Naive thymus-derived CD8-positive, alpha-beta T cell (primary cell): ENCODE results near the gene SMIM1. TPM values are rescaled to one million over a fixed set of nuclear protein-coding genes. Genes with fewer than 3 reads are reported as not detected.
A peak's percentile ranks its signal among the peaks of the same experiment; 100 is the strongest.
"Not testable (repeated sequence)": the region's sequence is repeated elsewhere in the genome, so short reads cannot be mapped to it uniquely, and the experiment has no call there.

Experiments used
- ATAC-seq, 2 donors: fragments of 150-1000 bp; cut with Tn5 transposase in 1 of 2; sonication (Bioruptor Pico), chemical (Tn5 transposase) in 1 of 2; 1 replicate in 1 of 2; 2 replicates in 1 of 2; pipeline ENCODE4 v1.10.0; 2021; ENCODE audit warnings: mild to moderate bottlenecking in 2 of 2, moderate library complexity in 2 of 2
- POLR2A ChIA-PET: fragments of 350-600 bp; sonication (Branson Sonifier 250); formaldehyde crosslinking; loops from one replicate; lab custom pipeline; 2021; ENCODE audit warnings: antibody characterized with exemption; lab: Charles Lee
- DNase-seq, 10 donors: peaks; one replicate each; pipeline versions ENCODE4 v3.0.0 to v3.0.0-alpha.2; 2020 to 2022
- H3K27ac Mint-ChIP-seq, 10 donors: one replicate each; pipeline ENCODE4 v1.8.0; 2020 to 2022; ENCODE audit warnings: mild to moderate bottlenecking in 10 of 10, mixed read lengths in 10 of 10, moderate library complexity in 4 of 10, inconsistent platforms in 1 of 10
- H3K27me3 Mint-ChIP-seq, 5 donors: one replicate each; pipeline ENCODE4 v1.8.0; 2021 to 2022; ENCODE audit warnings: mixed read lengths in 5 of 5
- H3K36me3 Mint-ChIP-seq, 3 donors: one replicate each; pipeline ENCODE4 v1.8.0; 2020 to 2022; ENCODE audit warnings: mixed read lengths in 3 of 3, mild to moderate bottlenecking in 2 of 3, inconsistent platforms in 1 of 3
- H3K4me1 Mint-ChIP-seq, 4 donors: one replicate each; pipeline ENCODE4 v1.8.0; 2021 to 2022; ENCODE audit warnings: mixed read lengths in 4 of 4
- H3K4me3 Mint-ChIP-seq, 10 donors: one replicate each; pipeline ENCODE4 v1.8.0; 2020 to 2022; ENCODE audit warnings: mild to moderate bottlenecking in 10 of 10, mixed read lengths in 10 of 10, moderate library complexity in 6 of 10, inconsistent platforms in 1 of 10
- H3K9me3 Mint-ChIP-seq, 9 donors: one replicate each; pipeline ENCODE4 v1.8.0; 2020 to 2022; ENCODE audit warnings: mixed read lengths in 9 of 9, mild to moderate bottlenecking in 3 of 9, inconsistent platforms in 1 of 9, moderate library complexity in 1 of 9
- polyA plus RNA-seq, 3 donors: library from polyadenylated mRNA; unstranded; fragments of 300-500 nt; fragmentation: Illumina TruSeq; gene quantifications; one replicate each; pipeline ENCODE4 v1.2.3, GENCODE V29; 2021
- total RNA-seq, 8 experiments: library from RNA in 2 of 8; stranded (reverse) in 2 of 8; gene quantifications; one replicate each; pipeline ENCODE4 v1.2.3 and lab custom pipeline; 2021 to 2026

The SMIM1 gene, protein sequence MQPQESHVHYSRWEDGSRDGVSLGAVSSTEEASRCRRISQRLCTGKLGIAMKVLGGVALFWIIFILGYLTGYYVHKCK
- 1 to 10 TPM; 2.8 to 5.7 TPM for total RNA-seq
- 1 to 10 TPM; 1.3 to 2.3 (median 1.4) TPM for polyA plus RNA-seq
- 0 to 1.7 (median 0.87) reads per million in 6 experiments for total RNA-seq (lab: John Stamatoyannopoulos, UW)

DNA sequence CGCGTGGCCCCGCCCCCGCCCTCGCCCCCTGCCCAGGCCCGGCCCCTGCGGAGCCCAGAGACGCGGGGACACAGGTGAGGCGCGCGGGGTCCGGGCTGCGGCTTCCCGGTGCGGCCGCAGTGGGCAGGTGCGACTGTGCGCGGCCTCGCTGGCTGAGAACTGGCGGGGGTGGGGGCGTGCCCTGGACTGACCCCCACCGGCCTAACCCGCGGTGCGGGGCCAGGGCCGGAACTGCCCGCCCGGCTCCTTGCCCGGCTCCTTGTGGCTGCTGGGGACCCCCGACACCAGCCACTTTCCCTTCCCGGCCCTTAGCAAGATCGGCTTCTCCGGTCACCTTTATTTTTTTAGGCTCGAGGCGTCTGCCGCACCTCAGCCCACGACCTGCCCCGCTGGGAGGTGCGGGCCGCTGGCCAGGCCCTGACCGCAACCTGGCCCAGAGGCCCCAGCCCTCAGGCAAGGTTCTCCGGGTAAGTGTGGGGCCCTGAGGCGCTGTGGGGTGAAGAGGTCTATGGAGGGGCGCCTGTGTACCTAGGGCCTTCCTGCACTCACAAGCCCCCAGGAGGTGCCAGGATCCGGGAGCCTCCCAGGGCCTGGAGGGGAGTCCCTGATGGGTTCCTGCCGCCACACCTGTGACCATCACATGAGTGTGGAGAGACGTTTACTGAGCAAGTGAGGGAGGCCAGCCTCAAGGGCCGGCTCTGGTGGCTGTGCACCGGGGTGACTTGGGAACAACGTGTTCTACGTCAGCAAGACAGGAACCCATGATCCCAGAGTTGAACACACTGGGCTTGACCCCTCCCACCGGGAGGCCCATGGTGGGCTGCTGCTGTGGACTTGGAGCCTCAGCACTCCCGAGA is at the start of gene SMIM1:
Gene SMIM1, plus strand, starts transcription at position 35 of the 857 bp plus-strand sequence. CDS start 2,625 bp downstream, outside the sequence.
- H3K27me3 Mint-ChIP-seq, result no peaks in the 10 kb centered on the region
- POLR2A ChIA-PET, result no interaction called here
- no peaks in the 10 kb centered on the region for H3K9me3 Mint-ChIP-seq
- H3K4me1 Mint-ChIP-seq, result peaks cover 9 to 29% (median 22%) of the 10 kb centered on the region in 4 donors
- H3K36me3 Mint-ChIP-seq, result no peaks in the 10 kb centered on the region
- peak within 1 kb of the TSS in 6 of 10 donors; percentile 19 to 71 (median 60) for H3K27ac Mint-ChIP-seq
- DNase-seq (peak in 3 of 10 donors; percentile 9 to 58 (median 21)), ATAC-seq (peak in 1 of 2 donors; percentile 11)
- H3K4me3 Mint-ChIP-seq, result peak within 1 kb of the TSS; percentile 69 to 82 (median 76)

DNA sequence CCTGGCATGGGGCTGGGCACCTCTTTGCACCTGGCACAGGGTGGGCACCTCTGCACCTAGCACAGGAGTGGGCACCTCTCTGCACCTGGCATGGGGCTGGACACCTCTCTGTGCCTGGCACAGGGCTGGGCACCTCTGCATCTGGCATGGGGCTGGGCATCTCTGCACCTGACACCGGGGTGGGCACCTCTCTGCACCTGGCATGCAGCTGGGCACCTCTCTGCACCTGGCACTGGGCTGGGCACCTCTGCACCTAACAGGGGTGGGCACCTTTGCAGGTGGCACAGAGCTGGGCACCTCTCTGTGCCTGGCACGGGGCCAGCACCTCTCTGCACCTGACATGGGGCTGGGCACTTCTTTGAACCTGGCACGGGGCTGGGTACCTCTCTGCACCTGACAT is 49.7 kb upstream of the SMIM1 start:
- H3K9me3 Mint-ChIP-seq, result no peaks in the 10 kb centered on the region
- no peaks in the 10 kb centered on the region for H3K36me3 Mint-ChIP-seq
- no peak for ATAC-seq
- peaks cover 0 to 2% (median under 1%) of the 10 kb centered on the region in 4 donors for H3K4me1 Mint-ChIP-seq
- H3K4me3 Mint-ChIP-seq, result no peak overlapping the region
- H3K27me3 Mint-ChIP-seq, result peaks cover 0 to 17% (median 3%) of the 10 kb centered on the region in 5 donors
- no peak for DNase-seq
- peak overlapping the region in 1 of 10 donors; percentile 44 for H3K27ac Mint-ChIP-seq
- POLR2A ChIA-PET, result no interaction called here

DNA sequence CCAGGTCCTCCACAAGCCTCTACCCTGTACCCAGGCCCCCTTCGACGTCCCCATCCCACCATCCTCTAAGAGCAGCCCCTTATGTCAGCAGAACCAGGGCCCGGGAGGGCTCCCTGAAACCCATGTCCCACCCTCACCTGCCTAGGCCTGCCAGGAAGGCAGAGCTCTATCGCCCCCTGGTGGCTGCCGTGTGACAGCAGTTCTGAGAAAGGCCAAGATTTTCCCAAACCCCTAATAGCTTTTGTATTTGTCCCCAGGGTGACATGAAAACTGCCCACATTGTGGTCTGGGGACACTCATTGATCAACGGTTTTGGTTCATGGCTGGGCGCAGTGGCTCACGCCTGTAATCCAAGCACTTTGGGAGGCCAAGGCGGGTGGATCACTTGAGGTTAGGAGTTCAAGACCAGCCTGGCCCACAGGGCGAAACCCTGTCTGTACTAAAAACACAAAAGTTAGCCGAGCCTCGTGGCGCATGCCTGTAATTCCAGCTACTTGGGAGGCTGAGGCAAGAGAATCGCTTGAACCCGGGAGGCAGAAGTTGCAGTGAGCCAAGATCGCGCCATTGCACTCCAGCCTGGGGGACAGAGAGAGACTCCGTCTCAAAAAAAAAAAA is 48.0 kb upstream of the SMIM1 start:
- H3K36me3 Mint-ChIP-seq, POLR2A ChIA-PET: not testable (repeated sequence)
- H3K27ac Mint-ChIP-seq, result peak overlapping the region in 1 of 10 donors; percentile 19

DNA sequence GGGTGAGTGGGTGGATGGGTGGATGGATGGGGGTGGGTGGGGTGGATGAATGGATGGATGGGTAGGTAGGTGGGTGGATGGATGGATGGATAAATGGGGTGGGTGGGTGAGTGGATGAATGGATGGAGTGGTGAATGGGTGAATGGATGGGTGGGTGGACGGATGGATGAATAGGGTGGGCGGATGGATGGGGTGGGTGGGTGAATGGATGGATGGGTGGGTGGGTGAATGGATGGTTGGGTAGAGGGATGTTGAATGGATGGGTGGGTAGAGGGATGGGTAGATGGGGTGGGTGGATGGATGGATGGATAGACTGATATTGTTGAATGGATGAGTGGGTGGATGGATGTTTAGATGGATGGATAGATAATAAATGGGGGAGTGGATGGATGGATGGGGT is 47.2 kb upstream of the SMIM1 start:
- Mint-ChIP-seq H3K9me3 (peaks cover 0 to 2% (median 0%) of the 10 kb centered on the region in 9 donors), H3K27me3 (peaks cover 2 to 29% (median 10%) of the 10 kb centered on the region in 5 donors), H3K27ac (no peak overlapping the region), H3K4me1 (peaks cover 0 to 2% (median under 1%) of the 10 kb centered on the region in 4 donors), H3K4me3 (no peak overlapping the region), H3K36me3 (no peaks in the 10 kb centered on the region)
- POLR2A ChIA-PET, result no interaction called here
- DNase-seq (no peak), ATAC-seq (no peak)

More for the DNA sequence above, 48.0 kb upstream of the SMIM1 start:
- ATAC-seq (peak; percentile 68 to 75), DNase-seq (peak; percentile 46 to 87 (median 75))
- H3K4me3 Mint-ChIP-seq, H3K9me3 Mint-ChIP-seq, H3K4me1 Mint-ChIP-seq: not testable (repeated sequence)
- H3K27me3 Mint-ChIP-seq, result peaks cover 2 to 29% (median 10%) of the 10 kb centered on the region in 5 donors

DNA sequence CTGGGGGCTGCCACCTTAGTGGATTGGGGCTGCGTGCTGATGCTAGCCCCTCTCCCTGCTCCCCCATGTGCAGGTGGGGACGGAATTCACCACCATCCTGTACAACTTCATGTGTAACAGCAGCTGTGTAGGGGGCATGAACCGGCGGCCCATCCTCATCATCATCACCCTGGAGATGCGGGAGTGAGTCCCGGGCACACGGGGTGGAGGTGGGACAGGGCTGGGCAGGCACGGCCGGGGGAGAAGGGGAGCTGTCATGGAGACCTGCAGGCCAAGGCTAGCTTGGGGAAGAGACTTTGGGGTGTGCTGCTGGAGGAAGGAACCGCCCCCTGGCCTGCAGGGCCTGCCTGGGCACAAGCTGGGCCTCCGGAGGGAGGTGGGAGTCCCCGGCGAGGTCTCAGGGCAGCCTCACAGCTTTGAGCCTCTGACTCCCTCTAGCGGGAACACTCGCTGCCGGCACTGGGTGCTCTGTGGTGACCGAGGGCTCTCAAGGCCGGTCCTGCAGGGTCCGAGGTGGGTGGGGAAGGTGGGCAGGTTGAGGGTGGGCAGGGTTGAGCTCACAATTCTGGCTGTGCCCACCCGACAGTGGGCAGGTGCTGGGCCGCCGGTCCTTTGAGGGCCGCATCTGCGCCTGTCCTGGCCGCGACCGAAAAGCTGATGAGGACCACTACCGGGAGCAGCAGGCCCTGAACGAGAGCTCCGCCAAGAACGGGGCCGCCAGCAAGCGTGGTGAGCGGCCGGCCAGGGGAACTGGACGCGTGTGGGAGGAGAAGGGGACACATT is 45.3 kb upstream of the SMIM1 start:
- POLR2A ChIA-PET, result no interaction called here
- H3K27me3 Mint-ChIP-seq, result peaks cover 2 to 31% (median 10%) of the 10 kb centered on the region in 5 donors
- H3K4me3 Mint-ChIP-seq, result no peak overlapping the region
- H3K36me3 Mint-ChIP-seq, result no peaks in the 10 kb centered on the region
- DNase-seq, result no peak
- no peak for ATAC-seq
- H3K27ac Mint-ChIP-seq, result peak overlapping the region in 1 of 10 donors; percentile 53
- H3K9me3 Mint-ChIP-seq, result peaks cover 0 to 2% (median 0%) of the 10 kb centered on the region in 9 donors
- peaks cover 0 to 2% (median 0%) of the 10 kb centered on the region in 4 donors for H3K4me1 Mint-ChIP-seq

DNA sequence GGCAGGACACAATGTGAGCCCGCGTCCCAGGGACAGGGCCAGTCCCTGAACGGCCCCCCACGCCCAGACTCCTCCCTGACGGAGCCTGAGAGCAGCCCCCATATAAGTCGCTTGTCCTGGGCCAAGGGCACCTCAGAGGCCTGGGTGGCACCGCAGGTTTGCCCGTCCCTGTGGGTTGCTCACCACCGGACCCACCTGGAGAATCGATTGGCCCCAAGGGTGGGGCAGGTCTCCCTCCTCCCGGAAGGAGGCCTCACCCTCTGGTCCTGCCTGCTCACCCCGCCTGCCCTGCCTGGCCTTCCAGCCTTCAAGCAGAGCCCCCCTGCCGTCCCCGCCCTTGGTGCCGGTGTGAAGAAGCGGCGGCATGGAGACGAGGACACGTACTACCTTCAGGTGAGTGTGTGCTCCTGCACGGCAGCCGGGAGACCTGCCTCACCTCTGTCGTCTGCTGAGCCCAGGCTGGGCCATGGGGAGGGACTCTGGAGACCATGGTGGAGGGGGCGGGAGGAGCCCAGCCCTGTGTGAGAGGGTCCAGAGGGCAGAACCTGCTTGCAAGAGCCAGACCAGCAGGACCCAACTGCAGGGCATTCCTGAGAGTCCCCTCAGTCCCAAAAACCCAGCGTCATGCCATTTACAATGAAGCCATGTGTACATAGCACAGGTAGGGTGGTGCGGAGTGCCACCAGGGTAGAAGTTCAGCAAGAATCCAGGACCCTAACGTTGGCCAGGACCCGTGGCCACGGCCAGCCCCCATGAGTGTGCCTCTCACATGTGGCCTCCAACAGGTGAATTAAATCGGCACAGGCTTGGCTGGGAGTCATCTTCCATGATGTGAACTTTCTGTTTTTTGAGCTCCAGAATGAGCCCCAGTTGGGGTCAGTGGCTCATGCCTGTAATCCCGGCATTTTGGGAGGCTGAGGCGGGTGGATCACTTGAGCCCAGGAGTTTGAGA is 44.4 kb upstream of the SMIM1 start:
- Mint-ChIP-seq H3K9me3 (peaks cover 0 to 2% (median 0%) of the 10 kb centered on the region in 9 donors), H3K4me1 (peaks cover 0 to 2% (median 0%) of the 10 kb centered on the region in 4 donors)
- POLR2A ChIA-PET, result no interaction called here

DNA sequence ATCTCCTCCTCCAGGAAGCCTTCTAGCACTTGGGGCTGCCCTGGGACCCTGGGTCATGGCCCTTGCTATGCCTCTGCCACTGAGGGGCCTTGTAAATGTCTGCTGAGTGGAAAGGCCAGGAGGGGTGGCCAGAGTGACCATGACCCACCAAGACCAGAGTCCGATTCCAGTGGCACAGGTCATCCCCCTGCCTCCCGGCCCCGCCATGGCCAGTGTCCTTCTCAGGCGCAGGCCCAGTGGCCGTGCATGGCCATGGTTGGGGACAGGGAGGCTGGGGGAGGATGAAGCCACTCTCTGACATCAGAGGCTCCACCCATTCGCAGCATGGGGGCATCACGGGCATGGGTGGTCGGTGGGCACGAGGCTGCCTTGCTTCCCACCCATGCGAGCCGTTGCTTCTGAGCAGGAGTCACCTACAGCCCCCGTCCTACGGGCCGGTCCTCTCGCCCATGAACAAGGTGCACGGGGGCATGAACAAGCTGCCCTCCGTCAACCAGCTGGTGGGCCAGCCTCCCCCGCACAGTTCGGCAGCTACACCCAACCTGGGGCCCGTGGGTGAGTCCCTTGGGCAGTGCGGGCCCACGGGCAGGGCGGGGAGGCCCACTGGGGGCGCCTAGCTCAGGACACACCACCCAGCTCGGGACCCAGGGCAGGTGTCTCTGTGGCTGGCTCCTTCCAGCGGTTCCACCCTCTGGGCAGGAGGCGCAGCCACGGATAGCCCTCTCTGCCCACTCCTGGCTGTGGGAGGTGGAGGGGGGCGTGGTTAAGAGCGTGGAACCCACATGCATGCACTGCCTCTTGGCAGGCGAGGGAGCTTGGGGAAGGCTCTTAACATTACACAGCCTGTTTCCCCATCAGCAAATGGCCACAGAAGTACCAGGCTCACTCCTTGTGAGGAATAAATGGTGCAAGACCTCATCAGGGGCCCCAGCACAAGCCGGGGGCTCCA is 42.7 kb upstream of the SMIM1 start:
- Mint-ChIP-seq H3K4me3 (no peak overlapping the region), H3K9me3 (peaks cover 0 to 2% (median 0%) of the 10 kb centered on the region in 9 donors), H3K27ac (no peak overlapping the region), H3K27me3 (peaks cover 2 to 25% (median 10%) of the 10 kb centered on the region in 5 donors), H3K36me3 (no peaks in the 10 kb centered on the region), H3K4me1 (no peaks in the 10 kb centered on the region)
- DNase-seq, result no peak
- POLR2A ChIA-PET, result no interaction called here
- no peak for ATAC-seq

More for the DNA sequence above, 44.4 kb upstream of the SMIM1 start:
- ATAC-seq (no peak), DNase-seq (no peak)
- no peaks in the 10 kb centered on the region for H3K36me3 Mint-ChIP-seq
- H3K27ac Mint-ChIP-seq, result no peak overlapping the region
- no peak overlapping the region for H3K4me3 Mint-ChIP-seq
- H3K27me3 Mint-ChIP-seq, result peaks cover 2 to 31% (median 10%) of the 10 kb centered on the region in 5 donors

DNA sequence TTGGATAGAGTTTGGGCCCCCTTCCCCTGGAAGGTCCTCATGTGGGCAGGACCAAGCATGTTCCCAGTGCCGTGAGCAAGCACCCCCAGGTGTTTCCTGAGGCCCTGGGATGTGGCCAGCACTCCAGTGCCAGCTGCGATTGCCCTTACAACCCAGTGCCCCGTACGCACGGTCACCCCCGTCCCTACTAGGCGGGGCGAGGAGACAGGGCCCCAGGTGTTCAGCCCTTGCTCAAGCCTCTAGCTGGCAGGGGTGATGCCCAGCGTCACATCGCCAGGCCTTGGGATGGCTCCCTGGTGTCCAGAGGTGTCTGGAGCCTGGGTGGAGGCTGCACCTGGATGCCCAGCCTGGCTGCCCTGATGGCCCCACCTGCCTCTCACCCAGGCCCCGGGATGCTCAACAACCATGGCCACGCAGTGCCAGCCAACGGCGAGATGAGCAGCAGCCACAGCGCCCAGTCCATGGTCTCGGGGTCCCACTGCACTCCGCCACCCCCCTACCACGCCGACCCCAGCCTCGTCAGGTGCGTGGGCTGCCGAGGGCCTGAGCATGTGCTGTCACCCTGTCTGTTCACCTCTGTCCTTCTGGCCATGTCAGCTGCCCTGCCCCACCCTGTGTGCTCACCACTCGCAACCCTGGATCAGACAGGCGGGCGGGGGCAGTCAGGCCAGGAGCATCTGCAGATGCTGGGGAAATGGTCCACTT is 41.9 kb upstream of the SMIM1 start:
- H3K27me3 Mint-ChIP-seq, result peaks cover 2 to 25% (median 10%) of the 10 kb centered on the region in 5 donors
- ATAC-seq (no peak), DNase-seq (no peak)
- H3K4me3 Mint-ChIP-seq, result no peak overlapping the region
- H3K27ac Mint-ChIP-seq, result no peak overlapping the region
- H3K36me3 Mint-ChIP-seq, result peaks cover 0 to 1% (median 0%) of the 10 kb centered on the region in 3 donors
- no peaks in the 10 kb centered on the region for H3K4me1 Mint-ChIP-seq
- POLR2A ChIA-PET, result no interaction called here
- H3K9me3 Mint-ChIP-seq, result peaks cover 0 to 2% (median 0%) of the 10 kb centered on the region in 9 donors

DNA sequence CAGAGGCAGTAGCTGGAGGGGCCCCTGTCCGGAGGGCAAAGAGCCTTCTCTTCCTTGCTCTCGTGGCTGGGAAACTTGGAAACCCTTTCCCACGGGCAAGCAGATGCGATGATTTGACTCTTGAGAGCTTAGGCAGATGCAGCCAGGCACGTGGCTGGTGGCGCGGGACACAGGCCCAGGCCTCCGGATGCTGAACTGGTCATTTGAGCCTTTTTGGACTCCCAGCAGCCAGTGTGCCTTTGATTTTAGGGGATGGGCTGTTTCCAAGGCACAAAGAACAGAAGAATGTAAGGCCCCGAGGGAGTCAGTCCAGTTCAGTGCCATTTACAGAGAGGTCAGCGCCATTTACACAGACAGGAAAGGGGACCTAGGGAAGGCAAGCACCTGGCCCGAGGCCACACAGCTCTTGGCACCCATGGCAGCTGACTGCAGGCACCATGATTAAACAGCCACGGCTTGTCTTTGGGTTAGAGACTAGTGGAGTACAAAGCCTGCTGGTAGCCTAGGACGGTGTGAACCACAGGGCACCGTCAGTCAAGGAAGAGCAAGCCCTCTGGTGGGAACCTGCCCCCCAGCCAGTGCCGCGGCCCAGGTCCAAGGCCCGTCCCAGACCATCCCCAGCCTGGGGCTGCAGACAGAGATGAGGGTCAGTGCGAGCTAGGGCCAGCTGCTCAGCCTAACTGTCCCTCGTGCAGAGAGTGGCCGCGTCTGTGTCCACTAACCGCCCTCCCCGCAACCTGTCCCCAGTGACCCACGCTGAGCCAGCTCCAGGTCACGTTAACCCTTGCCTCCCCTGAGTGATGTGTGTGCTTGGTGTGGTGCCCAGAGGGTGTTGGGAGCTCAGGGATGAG is 40.7 kb upstream of the SMIM1 start:
- ATAC-seq (no peak), DNase-seq (no peak)
- Mint-ChIP-seq H3K4me1 (no peaks in the 10 kb centered on the region), H3K27ac (no peak overlapping the region), H3K27me3 (peaks cover 2 to 19% (median 8%) of the 10 kb centered on the region in 5 donors), H3K9me3 (peaks cover 0 to 2% (median 0%) of the 10 kb centered on the region in 9 donors), H3K4me3 (no peak overlapping the region), H3K36me3 (peaks cover 0 to 11% (median under 1%) of the 10 kb centered on the region in 3 donors)
- POLR2A ChIA-PET, result no interaction called here
